ENCODE data around the gene ETS1. TPM values are rescaled to one million over a fixed set of nuclear protein-coding genes. Genes with fewer than 3 reads are reported as not detected.

ETS1 gene
- total and polyA plus RNA-seq, 5 donors from 2014 or later: 489 to 1,033 (median 577) TPM

DNA sequence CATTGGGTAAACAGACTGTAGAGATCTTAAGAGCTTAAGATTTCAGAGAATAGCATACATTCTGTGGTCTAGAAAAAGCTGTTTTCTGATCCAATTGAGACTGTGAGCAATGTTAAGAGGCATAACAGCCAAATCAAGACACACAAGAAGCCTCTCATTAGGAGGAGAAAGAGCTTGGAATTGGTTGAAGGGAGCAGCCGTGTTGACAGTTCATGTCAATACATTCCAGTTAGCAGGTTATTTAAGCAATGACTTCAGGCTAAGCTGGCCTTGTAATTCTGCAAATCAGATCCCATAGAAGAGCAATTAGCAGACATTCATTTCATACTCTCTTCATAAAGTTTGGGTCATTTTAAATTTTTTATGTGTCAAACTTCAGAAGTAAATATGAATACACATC is 50.9 kb downstream of the ETS1 start:
- H3K27me3 ChIP-seq (ENCODE audit: control insufficient read depth, insufficient read depth, low read length): no peaks in the 10 kb centered on the region
- Mint-ChIP-seq H3K27me3 (peaks cover 6% of the 10 kb centered on the region), H3K9me3 (peaks cover 0 to 2% (median 0%) of the 10 kb centered on the region in 7 donors), H3K4me1 (peaks cover 9 to 33% (median 28%) of the 10 kb centered on the region in 4 donors), H3K36me3 (peaks cover 3% of the 10 kb centered on the region), H3K27ac (no peak overlapping the region), H3K4me3 (no peak overlapping the region)
- no peaks in the 10 kb centered on the region for H3K4me1 ChIP-seq (ENCODE audit: control insufficient read depth, insufficient read depth, low read length, poor library complexity, severe bottlenecking)
- no peaks in the 10 kb centered on the region for H3K36me3 ChIP-seq (ENCODE audit: control insufficient read depth, insufficient read depth, low read length)
- no peak for ATAC-seq (ENCODE audit: low read depth in 2 of 2)
- H3K4me3 ChIP-seq (ENCODE audit: low read depth, low read length): no peak overlapping the region
- no peaks in the 10 kb centered on the region for H3K9me3 ChIP-seq (ENCODE audit: control insufficient read depth in 2 of 2, low read length in 2 of 2)
- no peak overlapping the region for H3K27ac ChIP-seq (ENCODE audit: insufficient read depth, low read length, poor library complexity, severe bottlenecking)
- DNase-seq: no peak

- H3K4me3 ChIP-seq (ENCODE audit: low read depth, low read length): no peak overlapping the region
- no peaks in the 10 kb centered on the region for H3K36me3 ChIP-seq (ENCODE audit: control insufficient read depth, insufficient read depth, low read length)
- Mint-ChIP-seq H3K27ac (peak overlapping the region in 1 of 3 donors; percentile 12), H3K36me3 (peaks cover 3% of the 10 kb centered on the region), H3K4me1 (peaks cover 9 to 33% (median 27%) of the 10 kb centered on the region in 4 donors), H3K27me3 (peaks cover 6% of the 10 kb centered on the region), H3K9me3 (peaks cover 0 to 2% (median 0%) of the 10 kb centered on the region in 7 donors), H3K4me3 (no peak overlapping the region)
- no peak overlapping the region for H3K27ac ChIP-seq (ENCODE audit: insufficient read depth, low read length, poor library complexity, severe bottlenecking)
- no peaks in the 10 kb centered on the region for H3K27me3 ChIP-seq (ENCODE audit: control insufficient read depth, insufficient read depth, low read length)
- ATAC-seq (ENCODE audit: low read depth in 2 of 2) (no peak), DNase-seq (no peak)
- no peaks in the 10 kb centered on the region for H3K4me1 ChIP-seq (ENCODE audit: control insufficient read depth, insufficient read depth, low read length, poor library complexity, severe bottlenecking)
- H3K9me3 ChIP-seq (ENCODE audit: control insufficient read depth in 2 of 2, low read length in 2 of 2): no peaks in the 10 kb centered on the region
Observed at GRCh38 chr11:128535468-128536457, 51.6 kb downstream of the ETS1 start.

- ATAC-seq (ENCODE audit: low read depth in 2 of 2) (no peak), DNase-seq (no peak)
- no peak overlapping the region for H3K4me3 Mint-ChIP-seq
- no peaks in the 10 kb centered on the region for H3K36me3 ChIP-seq (ENCODE audit: control insufficient read depth, insufficient read depth, low read length)
- no peak overlapping the region for H3K27ac ChIP-seq (ENCODE audit: insufficient read depth, low read length, poor library complexity, severe bottlenecking)
- peaks cover 20 to 48% (median 38%) of the 10 kb centered on the region in 4 donors for H3K4me1 Mint-ChIP-seq
- peaks cover 10% of the 10 kb centered on the region for H3K4me1 ChIP-seq (ENCODE audit: control insufficient read depth, insufficient read depth, low read length, poor library complexity, severe bottlenecking)
- peaks cover 7% of the 10 kb centered on the region for H3K36me3 Mint-ChIP-seq
- peaks cover 6% of the 10 kb centered on the region for H3K27me3 Mint-ChIP-seq
- peaks cover 0 to 2% (median 0%) of the 10 kb centered on the region in 7 donors for H3K9me3 Mint-ChIP-seq
- H3K9me3 ChIP-seq (ENCODE audit: control insufficient read depth in 2 of 2, low read length in 2 of 2): no peaks in the 10 kb centered on the region
- no peak overlapping the region for H3K4me3 ChIP-seq (ENCODE audit: low read depth, low read length)
- H3K27me3 ChIP-seq (ENCODE audit: control insufficient read depth, insufficient read depth, low read length): no peaks in the 10 kb centered on the region
- peak overlapping the region in 1 of 3 donors; percentile 53 for H3K27ac Mint-ChIP-seq
Observed at GRCh38 chr11:128533472-128533871, 53.9 kb downstream of the ETS1 start.

- peaks cover 0 to 2% (median 0%) of the 10 kb centered on the region in 7 donors for H3K9me3 Mint-ChIP-seq
- no peaks in the 10 kb centered on the region for H3K36me3 ChIP-seq (ENCODE audit: control insufficient read depth, insufficient read depth, low read length)
- H3K27me3 ChIP-seq (ENCODE audit: control insufficient read depth, insufficient read depth, low read length): no peaks in the 10 kb centered on the region
- peaks cover 29 to 56% (median 43%) of the 10 kb centered on the region in 4 donors for H3K4me1 Mint-ChIP-seq
- H3K27ac ChIP-seq (ENCODE audit: insufficient read depth, low read length, poor library complexity, severe bottlenecking): no peak overlapping the region
- H3K4me1 ChIP-seq (ENCODE audit: control insufficient read depth, insufficient read depth, low read length, poor library complexity, severe bottlenecking): peaks cover 18% of the 10 kb centered on the region
- H3K27me3 Mint-ChIP-seq: peaks cover 6% of the 10 kb centered on the region
- DNase-seq (no peak), ATAC-seq (ENCODE audit: low read depth in 2 of 2) (no peak)
- peaks cover 7% of the 10 kb centered on the region for H3K36me3 Mint-ChIP-seq
- no peak overlapping the region for H3K4me3 Mint-ChIP-seq
- no peak overlapping the region for H3K4me3 ChIP-seq (ENCODE audit: low read depth, low read length)
- peak overlapping the region in 1 of 3 donors; percentile 71 for H3K27ac Mint-ChIP-seq
- H3K9me3 ChIP-seq (ENCODE audit: control insufficient read depth in 2 of 2, low read length in 2 of 2): no peaks in the 10 kb centered on the region
Observed at GRCh38 chr11:128532572-128533091, 54.7 kb downstream of the ETS1 start.

DNA sequence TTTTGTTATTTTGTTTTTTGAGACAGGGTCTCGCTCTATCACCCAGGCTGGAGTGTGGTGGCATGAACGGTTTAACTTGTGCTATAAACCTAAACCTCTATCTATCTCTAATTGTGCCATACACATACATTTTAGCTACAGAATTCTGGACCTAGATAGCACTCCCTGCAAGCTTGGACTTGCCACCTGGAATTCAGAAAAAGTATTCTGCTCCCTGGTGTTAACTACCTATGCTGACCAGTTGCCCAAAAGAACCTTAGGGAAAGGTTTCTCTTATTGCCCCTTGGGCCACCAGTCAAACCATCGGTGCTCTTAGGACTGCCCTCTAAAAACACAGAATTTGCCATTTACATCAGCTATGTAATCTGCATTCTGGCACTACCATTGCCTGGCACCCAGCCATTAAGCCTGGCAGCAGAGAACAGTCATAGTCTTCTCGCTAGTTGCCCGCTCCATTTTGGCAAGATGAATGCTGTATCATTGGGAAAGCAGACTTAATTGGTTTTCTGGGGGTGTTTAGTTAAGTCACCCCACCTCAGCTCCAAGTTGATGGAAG is 55.3 kb downstream of the ETS1 start:
- Histone ChIP-seq H3K27ac (ENCODE audit: insufficient read depth, low read length, poor library complexity, severe bottlenecking) (no peak overlapping the region), H3K9me3 (ENCODE audit: control insufficient read depth in 2 of 2, low read length in 2 of 2) (no peaks in the 10 kb centered on the region), H3K27me3 (ENCODE audit: control insufficient read depth, insufficient read depth, low read length) (no peaks in the 10 kb centered on the region), H3K4me3 (ENCODE audit: low read depth, low read length) (no peak overlapping the region), H3K4me1 (ENCODE audit: control insufficient read depth, insufficient read depth, low read length, poor library complexity, severe bottlenecking) (peaks cover 24% of the 10 kb centered on the region), H3K36me3 (ENCODE audit: control insufficient read depth, insufficient read depth, low read length) (no peaks in the 10 kb centered on the region)
- H3K4me1 Mint-ChIP-seq: peaks cover 34 to 61% (median 48%) of the 10 kb centered on the region in 4 donors
- DNase-seq (no peak), ATAC-seq (ENCODE audit: low read depth in 2 of 2) (no peak)
- H3K36me3 Mint-ChIP-seq: peaks cover 7% of the 10 kb centered on the region
- H3K9me3 Mint-ChIP-seq: peaks cover 0 to 2% (median 0%) of the 10 kb centered on the region in 7 donors
- H3K4me3 Mint-ChIP-seq: no peak overlapping the region
- no peak overlapping the region for H3K27ac Mint-ChIP-seq
- H3K27me3 Mint-ChIP-seq: peaks cover 6% of the 10 kb centered on the region

DNA sequence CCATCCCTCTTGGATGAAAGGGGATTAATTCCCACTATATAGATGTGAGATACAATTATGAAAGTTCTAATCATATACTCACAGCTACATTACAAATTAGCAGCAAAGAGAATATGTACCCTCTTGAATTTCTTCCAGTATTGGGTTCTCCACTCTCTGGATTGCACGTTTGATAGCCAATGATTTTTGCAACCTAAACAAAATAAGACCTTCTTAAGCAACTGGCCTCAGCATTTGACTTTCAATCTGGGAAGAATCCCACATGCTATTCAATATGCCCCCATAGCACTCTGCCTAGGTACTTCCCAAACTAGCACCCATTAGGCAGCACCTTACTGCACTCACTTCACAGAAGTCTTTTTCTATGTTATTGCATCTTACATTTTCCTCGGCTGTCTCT is 55.8 kb downstream of the ETS1 start:
- DNase-seq (no peak), ATAC-seq (ENCODE audit: low read depth in 2 of 2) (no peak)
- no peak overlapping the region for H3K27ac Mint-ChIP-seq
- H3K27me3 Mint-ChIP-seq: peaks cover 6% of the 10 kb centered on the region
- H3K9me3 Mint-ChIP-seq: peaks cover 0 to 2% (median 0%) of the 10 kb centered on the region in 7 donors
- H3K4me1 ChIP-seq (ENCODE audit: control insufficient read depth, insufficient read depth, low read length, poor library complexity, severe bottlenecking): peaks cover 29% of the 10 kb centered on the region
- H3K4me3 ChIP-seq (ENCODE audit: low read depth, low read length): no peak overlapping the region
- peaks cover 7% of the 10 kb centered on the region for H3K36me3 Mint-ChIP-seq
- no peak overlapping the region for H3K4me3 Mint-ChIP-seq
- no peaks in the 10 kb centered on the region for H3K9me3 ChIP-seq (ENCODE audit: control insufficient read depth in 2 of 2, low read length in 2 of 2)
- no peaks in the 10 kb centered on the region for H3K27me3 ChIP-seq (ENCODE audit: control insufficient read depth, insufficient read depth, low read length)
- H3K27ac ChIP-seq (ENCODE audit: insufficient read depth, low read length, poor library complexity, severe bottlenecking): no peak overlapping the region
- H3K36me3 ChIP-seq (ENCODE audit: control insufficient read depth, insufficient read depth, low read length): no peaks in the 10 kb centered on the region
- peaks cover 38 to 66% (median 50%) of the 10 kb centered on the region in 4 donors for H3K4me1 Mint-ChIP-seq

DNA sequence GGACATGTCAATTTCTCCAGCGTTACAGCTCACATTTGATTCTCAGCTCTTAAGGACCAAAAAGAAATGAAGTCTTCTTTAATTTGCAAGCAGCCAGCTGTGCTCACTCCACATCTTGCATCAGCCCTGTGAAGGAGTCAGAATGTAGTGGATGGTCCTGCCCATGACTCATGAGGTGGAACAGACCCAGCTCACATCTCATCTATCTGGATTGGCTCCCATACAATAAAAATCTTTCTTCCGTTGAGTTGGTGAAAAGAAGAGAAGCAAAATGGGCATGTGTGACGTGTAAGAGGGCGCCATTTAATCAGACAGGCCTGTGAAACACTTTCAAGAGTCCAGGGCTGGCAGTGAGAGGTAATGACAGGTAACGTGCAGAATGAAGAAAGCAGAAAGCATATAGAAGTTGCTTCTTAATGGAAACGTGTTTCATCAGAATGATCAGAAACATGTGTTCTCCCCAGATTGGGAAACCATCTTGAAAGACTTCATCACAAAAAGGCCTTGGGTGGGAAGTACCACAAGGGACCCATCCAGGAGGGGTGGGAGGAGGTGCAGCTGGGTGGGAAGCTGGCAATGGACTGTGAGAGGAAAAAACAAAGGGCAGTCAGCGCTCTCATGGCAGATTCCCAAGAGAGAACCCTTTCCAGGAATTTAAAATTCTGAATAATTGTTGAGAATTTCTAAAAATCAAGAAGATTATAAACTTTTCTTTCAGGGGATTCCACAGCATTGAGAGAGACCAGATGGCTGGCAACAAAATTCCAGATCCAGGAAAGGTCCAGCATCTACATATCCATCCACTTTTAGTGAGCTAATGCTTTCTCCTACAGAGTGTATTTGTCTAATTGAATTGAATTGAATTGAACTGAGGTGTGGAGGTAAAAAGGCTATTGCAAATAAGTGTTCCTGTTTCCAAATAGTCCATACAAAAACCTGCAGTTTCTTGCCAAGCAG is 57.0 kb downstream of the ETS1 start:
- H3K27me3 Mint-ChIP-seq: no peaks in the 10 kb centered on the region
- no peak overlapping the region for H3K27ac Mint-ChIP-seq
- Histone ChIP-seq H3K9me3 (ENCODE audit: control insufficient read depth in 2 of 2, low read length in 2 of 2) (no peaks in the 10 kb centered on the region), H3K4me1 (ENCODE audit: control insufficient read depth, insufficient read depth, low read length, poor library complexity, severe bottlenecking) (peaks cover 41% of the 10 kb centered on the region), H3K36me3 (ENCODE audit: control insufficient read depth, insufficient read depth, low read length) (no peaks in the 10 kb centered on the region), H3K27me3 (ENCODE audit: control insufficient read depth, insufficient read depth, low read length) (no peaks in the 10 kb centered on the region), H3K4me3 (ENCODE audit: low read depth, low read length) (no peak overlapping the region), H3K27ac (ENCODE audit: insufficient read depth, low read length, poor library complexity, severe bottlenecking) (no peak overlapping the region)
- DNase-seq: no peak
- H3K36me3 Mint-ChIP-seq: peaks cover 7% of the 10 kb centered on the region
- H3K9me3 Mint-ChIP-seq: peaks cover 0 to 2% (median 0%) of the 10 kb centered on the region in 7 donors
- no peak for ATAC-seq (ENCODE audit: low read depth in 2 of 2)
- H3K4me3 Mint-ChIP-seq: no peak overlapping the region
- peaks cover 34 to 71% (median 56%) of the 10 kb centered on the region in 4 donors for H3K4me1 Mint-ChIP-seq

Measured in CD4-positive, CD25-positive, alpha-beta regulatory T cell (primary cell).